SK-N-SH (cell line): ENCODE results near the gene SCNN1A. TPM values are rescaled to one million over a fixed set of nuclear protein-coding genes. Genes with fewer than 3 reads are reported as not detected.

Experiments
- CTCF ChIA-PET: fragments of 300-600, 350-600 bp; formaldehyde crosslinking; extraction: SDS; loops from one replicate; lab custom pipeline; 2021; lab: Yijun Ruan, JAX
- POLR2A ChIA-PET: fragments of 350-600 bp; sonication (Branson Sonifier 250); formaldehyde crosslinking; extraction: SDS; loops from one replicate; lab custom pipeline; 2020; ENCODE audit warnings: antibody characterized with exemption, inconsistent platforms; lab: Yijun Ruan, JAX
- DNase-seq: peaks from one replicate; pipeline ENCODE4 v3.0.0; 2012
- H2AFZ ChIP-seq: fragments of 200-600 bp; sonication (generic); 2 replicates; pipeline ENCODE4 v1.8.1; 2016; ENCODE audit warnings: antibody characterized with exemption, mild to moderate bottlenecking, low read depth
- H3F3A ChIP-seq: fragments of 200-600 bp; sonication (generic); replicated peaks from 2 replicates; pipeline ENCODE3; 2016; ENCODE audit warnings: antibody characterized with exemption, mild to moderate bottlenecking; ENCODE audit not compliant: insufficient read depth
- H3K27ac ChIP-seq, 2 experiments: fragments of 200-500 bp in 1 of 2; fragments of 200-600 bp in 1 of 2; sonication (Bioruptor generic) in 1 of 2; sonication (generic), shearing (Covaris generic) in 1 of 2; 2 replicates each; pipeline versions ENCODE4 v1.5.1 to v1.6.1; 2014 to 2016; ENCODE audit warnings: low read depth in 2 of 2, inconsistent platforms in 1 of 2, low read length in 1 of 2, mild to moderate bottlenecking in 1 of 2, mixed read lengths in 1 of 2
- H3K27me3 ChIP-seq: fragments of 200-600 bp; sonication (generic), shearing (Covaris generic); 2 replicates; pipeline ENCODE4 v1.6.1; 2016; ENCODE audit warnings: mixed run types; ENCODE audit not compliant: insufficient read depth
- H3K36me3 ChIP-seq, 2 experiments: fragments of 200-500 bp in 1 of 2; fragments of 200-600 bp in 1 of 2; sonication (Bioruptor generic) in 1 of 2; sonication (generic) in 1 of 2; replicated peaks in 1 of 2; 2 replicates each; pipeline versions ENCODE3 to v1.5.1; 2014 to 2016; ENCODE audit warnings: low read length in 1 of 2, mild to moderate bottlenecking in 1 of 2; ENCODE audit not compliant: insufficient read depth in 2 of 2, control insufficient read depth in 1 of 2
- H3K4me1 ChIP-seq, 2 experiments: fragments of 200-500 bp in 1 of 2; fragments of 200-600 bp in 1 of 2; sonication (Bioruptor generic) in 1 of 2; sonication (generic), shearing (Covaris generic) in 1 of 2; 2 replicates each; pipeline versions ENCODE4 v1.5.1 to v1.6.1; 2014 to 2016; ENCODE audit warnings: low read depth in 1 of 2, low read length in 1 of 2, mixed run types in 1 of 2; ENCODE audit not compliant: insufficient read depth in 2 of 2, control insufficient read depth in 1 of 2
- H3K4me2 ChIP-seq: fragments of 200-600 bp; sonication (generic), shearing (Covaris generic); 2 replicates; pipeline ENCODE4 v1.6.1; 2017; ENCODE audit warnings: mixed run types
- H3K4me3 ChIP-seq, 2 experiments: fragments of 200-500 bp in 1 of 2; fragments of 200-600 bp in 1 of 2; sonication (Bioruptor generic) in 1 of 2; sonication (generic), shearing (Covaris generic) in 1 of 2; 2 replicates each; pipeline versions ENCODE4 v1.5.1 to v1.8.1; 2014 to 2016; ENCODE audit warnings: low read depth in 2 of 2, inconsistent platforms in 1 of 2, low read length in 1 of 2, mild to moderate bottlenecking in 1 of 2, mixed read lengths in 1 of 2, moderate library complexity in 1 of 2
- H3K79me2 ChIP-seq: fragments of 200-600 bp; sonication (generic); 2 replicates; pipeline ENCODE4 v1.8.1; 2017; ENCODE audit warnings: mild to moderate bottlenecking; ENCODE audit not compliant: insufficient read depth
- H3K9ac ChIP-seq: fragments of 200-600 bp; sonication (generic); 2 replicates; pipeline ENCODE4 v1.6.1; 2017; ENCODE audit warnings: mixed run types
- H3K9me2 ChIP-seq: fragments of 200-600 bp; sonication (generic); 2 replicates; pipeline ENCODE4 v1.6.1; 2017; ENCODE audit warnings: mixed run types
- H3K9me3 ChIP-seq: fragments of 200-600 bp; sonication (generic); 2 replicates; pipeline ENCODE4 v1.6.1; 2017; ENCODE audit warnings: mixed run types, mild to moderate bottlenecking, moderate library complexity
- H4K20me1 ChIP-seq: fragments of 200-600 bp; sonication (generic); 2 replicates; pipeline ENCODE4 v1.6.1; 2017; ENCODE audit warnings: mild to moderate bottlenecking, mixed run types; ENCODE audit not compliant: insufficient read depth
- CHD2 ChIP-seq: fragments of 150-350 bp; IDR thresholded peaks from 2 replicates; pipeline ENCODE4 v1.6.1; 2018; ENCODE audit warnings: low read length; ENCODE audit not compliant: partially characterized antibody
- EP300 ChIP-seq, 2 experiments: IDR thresholded peaks; 2 replicates each; pipeline versions ENCODE4 v1.4.0 to v1.6.1; 2012; ENCODE audit warnings: borderline replicate concordance in 1 of 2, low read depth in 1 of 2, low read length in 1 of 2
- EZH2phosphoT487 ChIP-seq: fragments of 200-600 bp; sonication (generic); IDR thresholded peaks from 2 replicates; pipeline ENCODE4 v1.6.1; 2017; ENCODE audit warnings: low read depth, mixed run types, mild to moderate bottlenecking, antibody characterized with exemption, moderate library complexity, borderline replicate concordance
- GABPA ChIP-seq: IDR thresholded peaks from 2 replicates; pipeline ENCODE4 v1.4.0; 2012; ENCODE audit warnings: low read depth, mild to moderate bottlenecking
- GATA2 ChIP-seq: sonication (generic); formaldehyde crosslinking; IDR thresholded peaks from 2 replicates; pipeline ENCODE4 v1.5.0; 2020; ENCODE audit warnings: mild to moderate bottlenecking, missing genetic modification reagents
- JUND ChIP-seq: IDR thresholded peaks from 2 replicates; pipeline ENCODE4 v1.4.0; 2012
- MEF2A ChIP-seq: IDR thresholded peaks from 2 replicates; pipeline ENCODE4 v1.4.0; 2012; ENCODE audit warnings: low read depth, borderline replicate concordance
- MXI1 ChIP-seq: IDR thresholded peaks from 2 replicates; pipeline ENCODE4 v1.6.1; 2012; ENCODE audit warnings: mild to moderate bottlenecking, low read depth, low read length, improper control_type of control experiment
- NFIC ChIP-seq: IDR thresholded peaks from 2 replicates; pipeline ENCODE4 v1.4.0; 2012; ENCODE audit warnings: borderline replicate concordance
- POLR2AphosphoS5 ChIP-seq: IDR thresholded peaks from 2 replicates; pipeline ENCODE4 v1.6.1; 2012; ENCODE audit warnings: low read depth, low read length
- RAD21 ChIP-seq: IDR thresholded peaks from 2 replicates; pipeline ENCODE4 v1.6.1; 2012; ENCODE audit warnings: mild to moderate bottlenecking, low read length
- RCOR1 ChIP-seq: fragments of 150-350 bp; IDR thresholded peaks from 2 replicates; pipeline ENCODE4 v1.6.1; 2017; ENCODE audit warnings: antibody characterized with exemption, low read length
- RFX5 ChIP-seq: IDR thresholded peaks from 2 replicates; pipeline ENCODE4 v1.6.1; 2012; ENCODE audit warnings: mild to moderate bottlenecking, improper control_type of control experiment, low read length
- RXRA ChIP-seq: IDR thresholded peaks from 2 replicates; pipeline ENCODE4 v1.4.0; 2012; ENCODE audit warnings: low read depth, mild to moderate bottlenecking, borderline replicate concordance
- SIN3A ChIP-seq: IDR thresholded peaks from 2 replicates; pipeline ENCODE4 v1.6.1; 2012; ENCODE audit warnings: low read depth, mild to moderate bottlenecking, low read length, moderate library complexity, borderline replicate concordance
- TAF1 ChIP-seq: IDR thresholded peaks from 2 replicates; pipeline ENCODE4 v1.6.1; 2012; ENCODE audit warnings: low read depth, mild to moderate bottlenecking, low read length, moderate library complexity, borderline replicate concordance
- WGBS: methylation state at CpG from one replicate; pipeline ENCODE4 v1.1.6; 2017; ENCODE audit warnings: low lambda C conversion rate; 5-methylcytosine and 5-hydroxymethylcytosine counted together
- polyA plus RNA-seq, 3 experiments: library from polyadenylated mRNA; depleted of rRNA; stranded (reverse); fragments of >200 nt; gene quantifications; 2 replicates each; pipeline ENCODE4 v1.2.3, GENCODE V29; 2012
- TF ChIP-seq, protein P1 (sequence below): IDR thresholded peaks from 2 replicates; pipeline ENCODE4 v1.4.0; 2012; ENCODE audit warnings: low read depth
- TF ChIP-seq, protein P2 (sequence below): fragments of 150-350 bp; IDR thresholded peaks from 2 replicates; pipeline ENCODE4 v1.6.1; 2017; ENCODE audit warnings: antibody characterized with exemption, low read length, low read depth, borderline replicate concordance
- TF ChIP-seq, protein P3 (sequence below): IDR thresholded peaks from 2 replicates; pipeline ENCODE4; 2012

Gene SCNN1A
- polyA plus RNA-seq, 1 of the 3 experiments (the other 2 are of a cell fraction), result 1.6 TPM

DNA sequence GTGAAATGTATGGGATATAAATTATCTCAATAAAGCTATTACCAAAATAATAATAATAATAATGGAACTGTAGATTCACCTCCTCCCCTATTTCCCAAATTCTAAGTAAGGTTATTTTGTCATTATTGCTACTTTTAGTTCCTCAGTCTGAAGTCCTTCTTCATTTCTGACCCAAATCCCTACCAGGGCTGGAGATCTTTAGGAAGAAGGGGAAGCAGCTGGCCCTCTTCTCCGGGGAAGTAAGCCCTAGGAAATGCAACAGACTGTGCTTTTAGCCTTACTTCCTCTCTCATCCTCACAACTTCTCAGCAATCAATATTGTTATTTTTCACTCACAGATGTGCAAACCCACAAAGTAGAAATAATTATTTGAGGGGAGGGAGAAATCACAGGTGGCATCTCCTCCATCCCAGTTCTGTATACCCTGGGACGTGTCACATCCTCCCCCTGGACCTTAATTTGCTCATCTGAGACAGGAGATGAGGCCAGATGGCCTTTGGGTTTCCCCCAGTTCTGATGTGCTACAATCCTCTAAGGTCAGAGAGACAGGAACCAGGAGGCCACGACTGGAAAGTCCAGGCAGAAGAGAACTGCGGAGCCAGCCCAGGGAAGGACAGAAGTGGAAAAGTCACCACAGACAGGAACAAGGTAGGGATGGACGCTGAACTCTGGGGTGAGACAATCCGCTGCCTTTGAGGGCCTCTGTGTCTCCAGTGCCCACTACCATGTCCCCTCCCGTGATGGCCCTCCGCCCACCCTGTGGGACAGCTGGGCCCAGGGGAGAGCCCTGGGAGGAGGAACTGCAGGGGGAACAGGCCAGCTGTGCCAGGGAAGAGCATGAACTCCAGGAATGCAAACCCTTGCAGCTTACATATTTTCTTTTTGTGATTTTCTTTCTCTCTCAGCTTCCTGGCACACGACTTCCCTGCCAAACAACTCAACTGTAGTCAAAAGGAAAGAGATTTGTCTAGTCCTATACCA lies 22.9 kb downstream of the SCNN1A start:
- ChIA-PET POLR2A (no interaction called here), CTCF (interaction anchor here (0.9 kb wide), 1 partner anchor 26 kb away, joined by 3 read pairs; no protein-coding TSS in a partner anchor)
- Histone ChIP-seq H3K4me1 (peaks cover 0 to 4% of the 10 kb centered on the region in 2 experiments; a peak in 1 of 4 replicates), H3K9ac (no peak overlapping the region), H3K36me3 (no peaks in the 10 kb centered on the region), H3K9me2 (no peaks in the 10 kb centered on the region), H4K20me1 (no peaks in the 10 kb centered on the region), H3F3A (no peaks in the 10 kb centered on the region), H3K79me2 (no peaks in the 10 kb centered on the region), H3K27ac (no peak overlapping the region), H3K27me3 (no peaks in the 10 kb centered on the region), H3K4me2 (no peak overlapping the region), H3K9me3 (no peaks in the 10 kb centered on the region), H2AFZ (peak overlapping the region; percentile 12; the same call in 1 of the 2 replicates), H3K4me3 (no peak overlapping the region)
- no peak for DNase-seq
- no peak for TF ChIP-seq RFX5
- no peak for TF ChIP-seq GATA2 (CRISPR knock-in tag)
- no peak for TF ChIP-seq MXI1
- WGBS, result 83% methylated on average over 7 of the region's 9 CpGs

DNA sequence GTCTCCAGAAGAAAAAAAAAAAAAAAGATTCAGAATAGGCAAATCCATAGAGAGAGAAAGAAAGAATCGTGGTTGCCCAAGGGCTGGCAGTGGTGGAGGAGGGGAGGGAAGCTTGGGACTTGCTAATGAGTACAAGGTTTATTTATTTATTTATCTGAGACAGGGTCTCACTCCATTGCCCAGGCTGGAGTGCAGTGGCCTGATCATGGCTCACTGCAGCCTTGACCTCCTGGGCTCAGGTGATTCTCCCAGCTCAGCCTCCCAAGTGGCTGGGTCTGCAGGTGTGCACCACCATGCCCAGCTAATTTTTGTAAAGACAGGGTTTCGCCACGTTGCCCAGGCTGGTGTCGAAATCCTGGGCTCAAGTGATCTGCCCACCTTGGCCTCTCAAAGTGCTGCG lies 23.7 kb downstream of the SCNN1A start:
- no peak overlapping the region for H3K9ac ChIP-seq
- H4K20me1 ChIP-seq, result no peaks in the 10 kb centered on the region
- H3K4me2 ChIP-seq, result no peak overlapping the region
- DNase-seq, result no peak
- no peaks in the 10 kb centered on the region for H3K79me2 ChIP-seq
- POLR2A ChIA-PET, result no interaction called here
- no peak for TF ChIP-seq JUND
- TF ChIP-seq GABPA, result no peak
- no peak for TF ChIP-seq RAD21
- no peak for TF ChIP-seq POLR2AphosphoS5
- TF ChIP-seq NFIC, result no peak
- no peak for TF ChIP-seq SIN3A
- TF ChIP-seq EZH2phosphoT487, result no peak
- TF ChIP-seq CHD2, result no peak
- TF ChIP-seq, protein P1, sequence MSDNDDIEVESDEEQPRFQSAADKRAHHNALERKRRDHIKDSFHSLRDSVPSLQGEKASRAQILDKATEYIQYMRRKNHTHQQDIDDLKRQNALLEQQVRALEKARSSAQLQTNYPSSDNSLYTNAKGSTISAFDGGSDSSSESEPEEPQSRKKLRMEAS, result no peak
- TF ChIP-seq, protein P2, sequence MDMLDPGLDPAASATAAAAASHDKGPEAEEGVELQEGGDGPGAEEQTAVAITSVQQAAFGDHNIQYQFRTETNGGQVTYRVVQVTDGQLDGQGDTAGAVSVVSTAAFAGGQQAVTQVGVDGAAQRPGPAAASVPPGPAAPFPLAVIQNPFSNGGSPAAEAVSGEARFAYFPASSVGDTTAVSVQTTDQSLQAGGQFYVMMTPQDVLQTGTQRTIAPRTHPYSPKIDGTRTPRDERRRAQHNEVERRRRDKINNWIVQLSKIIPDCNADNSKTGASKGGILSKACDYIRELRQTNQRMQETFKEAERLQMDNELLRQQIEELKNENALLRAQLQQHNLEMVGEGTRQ, result no peak
- no peak for TF ChIP-seq MEF2A
- TF ChIP-seq RXRA, result no peak
- no peak for TF ChIP-seq RCOR1
- TF ChIP-seq TAF1, result no peak
- TF ChIP-seq, protein P3, sequence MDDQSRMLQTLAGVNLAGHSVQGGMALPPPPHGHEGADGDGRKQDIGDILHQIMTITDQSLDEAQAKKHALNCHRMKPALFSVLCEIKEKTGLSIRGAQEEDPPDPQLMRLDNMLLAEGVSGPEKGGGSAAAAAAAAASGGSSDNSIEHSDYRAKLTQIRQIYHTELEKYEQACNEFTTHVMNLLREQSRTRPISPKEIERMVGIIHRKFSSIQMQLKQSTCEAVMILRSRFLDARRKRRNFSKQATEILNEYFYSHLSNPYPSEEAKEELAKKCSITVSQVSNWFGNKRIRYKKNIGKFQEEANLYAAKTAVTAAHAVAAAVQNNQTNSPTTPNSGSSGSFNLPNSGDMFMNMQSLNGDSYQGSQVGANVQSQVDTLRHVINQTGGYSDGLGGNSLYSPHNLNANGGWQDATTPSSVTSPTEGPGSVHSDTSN, result no peak
- no peak for TF ChIP-seq EP300 (IDR thresholded peaks at IDR 0.05; ENCODE audit: borderline replicate concordance in 1 of 2, low read depth in 1 of 2, low read length in 1 of 2)
- WGBS, result 82% methylated on average over 5 of the region's 5 CpGs
- no peak overlapping the region for H3K4me3 ChIP-seq
- H3K27ac ChIP-seq, result no peak overlapping the region
- H3K9me2 ChIP-seq, result no peaks in the 10 kb centered on the region
- no peaks in the 10 kb centered on the region for H3K27me3 ChIP-seq
- peaks cover 0 to 4% of the 10 kb centered on the region in 2 experiments; a peak in 1 of 4 replicates for H3K4me1 ChIP-seq
- no peaks in the 10 kb centered on the region for H3F3A ChIP-seq
- H2AFZ ChIP-seq, result no peak overlapping the region
- H3K36me3 ChIP-seq, result no peaks in the 10 kb centered on the region
- no peaks in the 10 kb centered on the region for H3K9me3 ChIP-seq
- CTCF ChIA-PET, result interaction anchor here (0.9 kb wide), 1 partner anchor 25 kb away, joined by 3 read pairs; no protein-coding TSS in a partner anchor
